ENCODE data around the gene RAP1B.

GRCh38 chr12:68612202-68612601 lies 1.5 kb downstream of the RAP1B start:
- TF ChIP-seq MAZ (IDR thresholded peaks at IDR 0.05; ENCODE audit: borderline replicate concordance, low read depth, low read length) (no peak), CTCF (conservative IDR thresholded peaks at IDR 0.05; ENCODE audit: low read depth, low read length) (no peak), RAD21 (IDR thresholded peaks at IDR 0.05; ENCODE audit: low read length) (no peak), POLR2A (IDR thresholded peaks at IDR 0.05; ENCODE audit: low read depth, low read length) (no peak; the same call in none of the 2 replicates), MAFK (IDR thresholded peaks at IDR 0.05; ENCODE audit: low read depth, low read length) (no peak), CEBPB (IDR thresholded peaks at IDR 0.05; ENCODE audit: low read depth, low read length) (no peak), USF2 (IDR thresholded peaks at IDR 0.05; ENCODE audit: low read depth, low read length) (no peak), RFX5 (IDR thresholded peaks at IDR 0.05; ENCODE audit: low read depth, low read length) (no peak), BHLHE40 (IDR thresholded peaks at IDR 0.05; ENCODE audit: low read depth, low read length) (no peak), FOS (IDR thresholded peaks at IDR 0.05; ENCODE audit: low read depth, low read length) (no peak), RCOR1 (IDR thresholded peaks at IDR 0.05; ENCODE audit: insufficient replicate concordance, low read length) (no peak)

Data from IMR-90 (cell line).